ENCODE data around the gene ATP11A.

- TF ChIP-seq POLR2A (IDR thresholded peaks at IDR 0.05) = no peak
- TF ChIP-seq CTCF (IDR thresholded peaks at IDR 0.05) = no peak
Observed at GRCh38 chr13:112792511-112792910, 102.7 kb downstream of the ATP11A start.

All from thyroid gland (tissue), 4 donors.